ENCODE data around the gene RAP1A. TPM values are rescaled to one million over a fixed set of nuclear protein-coding genes. Genes with fewer than 3 reads are reported as not detected.

The RAP1A gene
- polyA plus RNA-seq, 1 of the 3 experiments (the other 2 are of a cell fraction), result 17.7 TPM

DNA sequence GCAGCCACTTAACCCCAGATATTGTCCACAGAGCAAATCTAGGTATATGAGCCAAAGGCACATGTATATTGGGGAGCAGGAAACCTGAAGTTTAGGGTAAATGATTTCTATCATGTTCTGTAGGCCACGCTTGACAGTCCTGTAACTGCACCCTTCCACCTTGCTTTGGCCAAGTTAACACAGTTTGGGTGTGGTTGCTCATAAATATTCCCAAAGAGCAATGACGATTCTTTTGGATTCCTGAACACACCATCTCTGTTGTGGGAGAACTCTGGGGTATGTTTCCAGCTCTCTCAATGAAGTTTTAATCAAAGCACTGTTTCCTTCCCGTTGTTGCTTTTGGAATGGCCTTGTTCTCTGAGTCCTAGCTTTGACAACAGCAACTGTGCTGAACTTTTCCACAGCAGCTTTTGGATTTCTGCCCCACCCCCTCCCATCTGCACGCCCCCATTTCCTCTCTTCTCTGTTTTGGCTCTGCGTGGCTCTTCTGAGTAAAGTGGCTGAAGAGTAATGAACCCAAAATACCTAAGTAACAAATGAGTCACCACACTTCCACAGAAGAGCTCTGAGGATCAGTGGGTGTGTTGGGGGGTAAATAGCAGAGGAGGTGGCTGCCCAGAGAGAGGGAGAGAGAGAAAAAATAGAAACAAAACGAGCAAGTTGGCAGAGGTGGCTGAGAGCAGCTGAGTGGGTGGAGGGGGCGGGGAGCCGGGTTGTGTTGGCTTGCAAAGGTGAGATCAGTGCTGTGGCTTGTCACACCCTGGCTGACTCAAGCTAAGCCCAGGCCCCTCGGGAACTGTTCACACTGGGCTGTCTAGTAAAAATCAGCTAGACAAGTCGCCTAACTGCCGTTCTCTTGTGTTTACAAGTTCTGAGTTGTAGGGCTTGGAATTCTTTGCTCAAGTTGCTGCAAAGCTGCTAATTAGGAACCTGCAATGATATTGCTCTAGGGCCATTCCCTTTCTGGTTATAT lies 26.9 kb upstream of the RAP1A start:
- Histone ChIP-seq H3K9ac (no peak overlapping the region), H3F3A (replicated peaks; ENCODE audit: insufficient read depth) (peaks cover 10% of the 10 kb centered on the region), H3K4me2 (peak overlapping the region; percentile 71), H2AFZ (ENCODE audit: low read depth) (peak overlapping the region; percentile 50; the same call in 1 of the 2 replicates), H3K4me3 (ENCODE audit: low read depth in 2 of 2, low read length in 1 of 2) (no peak overlapping the region), H3K9me3 (no peaks in the 10 kb centered on the region), H3K27me3 (ENCODE audit: insufficient read depth) (no peaks in the 10 kb centered on the region), H3K4me1 (ENCODE audit: control insufficient read depth in 1 of 2, insufficient read depth in 2 of 2, low read depth in 1 of 2, low read length in 1 of 2) (peaks cover 15 to 16% of the 10 kb centered on the region in 2 experiments; a peak in 3 of 4 replicates), H3K79me2 (ENCODE audit: insufficient read depth) (no peaks in the 10 kb centered on the region), H3K9me2 (no peaks in the 10 kb centered on the region), H4K20me1 (ENCODE audit: insufficient read depth) (no peaks in the 10 kb centered on the region), H3K36me3 (replicated peaks in 1 of 2; ENCODE audit: control insufficient read depth in 1 of 2, insufficient read depth in 2 of 2, low read length in 1 of 2) (peaks cover 0 to 4% of the 10 kb centered on the region in 2 experiments), H3K27ac (ENCODE audit: low read depth in 2 of 2, low read length in 1 of 2) (peak overlapping the region; percentile 49 to 66)
- ChIA-PET CTCF (interaction anchor here (1.2 to 3.5 kb wide), 2 partner anchors 32 to 85 kb away, joined by 3 to 15 read pairs; no protein-coding TSS in a partner anchor), POLR2A (interaction anchor here (1.5 kb wide), 1 partner anchor 26 kb away, joined by 4 read pairs; no protein-coding TSS in a partner anchor)
- TF ChIP-seq, protein P1, sequence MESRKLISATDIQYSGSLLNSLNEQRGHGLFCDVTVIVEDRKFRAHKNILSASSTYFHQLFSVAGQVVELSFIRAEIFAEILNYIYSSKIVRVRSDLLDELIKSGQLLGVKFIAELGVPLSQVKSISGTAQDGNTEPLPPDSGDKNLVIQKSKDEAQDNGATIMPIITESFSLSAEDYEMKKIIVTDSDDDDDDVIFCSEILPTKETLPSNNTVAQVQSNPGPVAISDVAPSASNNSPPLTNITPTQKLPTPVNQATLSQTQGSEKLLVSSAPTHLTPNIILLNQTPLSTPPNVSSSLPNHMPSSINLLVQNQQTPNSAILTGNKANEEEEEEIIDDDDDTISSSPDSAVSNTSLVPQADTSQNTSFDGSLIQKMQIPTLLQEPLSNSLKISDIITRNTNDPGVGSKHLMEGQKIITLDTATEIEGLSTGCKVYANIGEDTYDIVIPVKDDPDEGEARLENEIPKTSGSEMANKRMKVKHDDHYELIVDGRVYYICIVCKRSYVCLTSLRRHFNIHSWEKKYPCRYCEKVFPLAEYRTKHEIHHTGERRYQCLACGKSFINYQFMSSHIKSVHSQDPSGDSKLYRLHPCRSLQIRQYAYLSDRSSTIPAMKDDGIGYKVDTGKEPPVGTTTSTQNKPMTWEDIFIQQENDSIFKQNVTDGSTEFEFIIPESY (IDR thresholded peaks at IDR 0.05; ENCODE audit: borderline replicate concordance, low read depth), result no peak
- TF ChIP-seq NRF1 (IDR thresholded peaks at IDR 0.05; ENCODE audit: low read depth, low read length) (no peak), RFX5 (IDR thresholded peaks at IDR 0.05; ENCODE audit: low read length) (peak; percentile 83), NFIC (IDR thresholded peaks at IDR 0.05; ENCODE audit: borderline replicate concordance) (peak; percentile 75; the same call in 1 of the 2 replicates), MEF2A (IDR thresholded peaks at IDR 0.05; ENCODE audit: borderline replicate concordance, low read depth) (peak; percentile 61), YY1 (IDR thresholded peaks at IDR 0.05; ENCODE audit: low read depth) (no peak), JUND (IDR thresholded peaks at IDR 0.05) (peak; percentile 68), TEAD4 (IDR thresholded peaks at IDR 0.05; ENCODE audit: borderline replicate concordance, insufficient read depth) (no peak), FOXM1 (IDR thresholded peaks at IDR 0.05; ENCODE audit: low read depth) (no peak), MXI1 (IDR thresholded peaks at IDR 0.05; ENCODE audit: low read depth, low read length) (no peak), FOSL2 (IDR thresholded peaks at IDR 0.05; ENCODE audit: borderline replicate concordance, low read depth) (peak; percentile 80), TCF12 (IDR thresholded peaks at IDR 0.05) (peak; percentile 45)
- TF ChIP-seq, protein P2, sequence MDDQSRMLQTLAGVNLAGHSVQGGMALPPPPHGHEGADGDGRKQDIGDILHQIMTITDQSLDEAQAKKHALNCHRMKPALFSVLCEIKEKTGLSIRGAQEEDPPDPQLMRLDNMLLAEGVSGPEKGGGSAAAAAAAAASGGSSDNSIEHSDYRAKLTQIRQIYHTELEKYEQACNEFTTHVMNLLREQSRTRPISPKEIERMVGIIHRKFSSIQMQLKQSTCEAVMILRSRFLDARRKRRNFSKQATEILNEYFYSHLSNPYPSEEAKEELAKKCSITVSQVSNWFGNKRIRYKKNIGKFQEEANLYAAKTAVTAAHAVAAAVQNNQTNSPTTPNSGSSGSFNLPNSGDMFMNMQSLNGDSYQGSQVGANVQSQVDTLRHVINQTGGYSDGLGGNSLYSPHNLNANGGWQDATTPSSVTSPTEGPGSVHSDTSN (IDR thresholded peaks at IDR 0.05), result peak; percentile 43; the same call in 1 of the 2 replicates
- TF ChIP-seq, protein P3, sequence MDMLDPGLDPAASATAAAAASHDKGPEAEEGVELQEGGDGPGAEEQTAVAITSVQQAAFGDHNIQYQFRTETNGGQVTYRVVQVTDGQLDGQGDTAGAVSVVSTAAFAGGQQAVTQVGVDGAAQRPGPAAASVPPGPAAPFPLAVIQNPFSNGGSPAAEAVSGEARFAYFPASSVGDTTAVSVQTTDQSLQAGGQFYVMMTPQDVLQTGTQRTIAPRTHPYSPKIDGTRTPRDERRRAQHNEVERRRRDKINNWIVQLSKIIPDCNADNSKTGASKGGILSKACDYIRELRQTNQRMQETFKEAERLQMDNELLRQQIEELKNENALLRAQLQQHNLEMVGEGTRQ (IDR thresholded peaks at IDR 0.05; ENCODE audit: borderline replicate concordance, low read depth, low read length), result no peak
- DNase-seq, result no peak
- 40% methylated on average over 9 of the region's 11 CpGs for WGBS (ENCODE audit: low lambda C conversion rate)
